ENCODE measurements around the gene LRP1B.

LRP1B gene

GRCh38 chr2:141468761-141469160, 662.1 kb downstream of the LRP1B start (continued):
- no peak for TF ChIP-seq TCF4 (CRISPR knock-in tag; IDR thresholded peaks at IDR 0.05; ENCODE audit: borderline replicate concordance)

GRCh38 chr2:141467331-141467730, 663.5 kb downstream of the LRP1B start:
- no peak for ATAC-seq
- TF ChIP-seq ESRRG (CRISPR knock-in tag; IDR thresholded peaks at IDR 0.05): no peak
- no peak for TF ChIP-seq POU6F1 (CRISPR knock-in tag; IDR thresholded peaks at IDR 0.05; ENCODE audit: borderline replicate concordance, low read depth)
- TF ChIP-seq ZFP30 (CRISPR knock-in tag; IDR thresholded peaks at IDR 0.05): no peak
- TF ChIP-seq PATZ1 (CRISPR knock-in tag; IDR thresholded peaks at IDR 0.05; ENCODE audit: borderline replicate concordance): no peak
- no peak for TF ChIP-seq OSR1 (CRISPR knock-in tag; IDR thresholded peaks at IDR 0.05)
- TF ChIP-seq ZNF70 (CRISPR knock-in tag; IDR thresholded peaks at IDR 0.05): no peak
- TF ChIP-seq CREB5 (CRISPR knock-in tag; IDR thresholded peaks at IDR 0.05; ENCODE audit: low read depth): no peak
- TF ChIP-seq BACH2 (CRISPR knock-in tag; IDR thresholded peaks at IDR 0.05; ENCODE audit: borderline replicate concordance): no peak
- no peak for TF ChIP-seq TSHZ2 (CRISPR knock-in tag; IDR thresholded peaks at IDR 0.05)
- TF ChIP-seq ZC3H10 (CRISPR knock-in tag; IDR thresholded peaks at IDR 0.05): no peak
- no peak for TF ChIP-seq ARNTL (CRISPR knock-in tag; IDR thresholded peaks at IDR 0.05; ENCODE audit: borderline replicate concordance, low read depth)
- TF ChIP-seq SNAI2 (CRISPR knock-in tag; IDR thresholded peaks at IDR 0.05): no peak

GRCh38 chr2:141464995-141465394, 665.8 kb downstream of the LRP1B start:
- TF ChIP-seq ZFP3 (CRISPR knock-in tag; IDR thresholded peaks at IDR 0.05) (no peak), ZC3H10 (CRISPR knock-in tag; IDR thresholded peaks at IDR 0.05) (no peak), POU6F1 (CRISPR knock-in tag; IDR thresholded peaks at IDR 0.05; ENCODE audit: borderline replicate concordance, low read depth) (no peak)
- no peak for ATAC-seq

GRCh38 chr2:141458351-141458750, 672.5 kb downstream of the LRP1B start:
- TF ChIP-seq PPARA (CRISPR knock-in tag; IDR thresholded peaks at IDR 0.05; ENCODE audit: borderline replicate concordance): no peak
- TF ChIP-seq TCF4 (CRISPR knock-in tag; IDR thresholded peaks at IDR 0.05; ENCODE audit: borderline replicate concordance): no peak
- TF ChIP-seq ZFP3 (CRISPR knock-in tag; IDR thresholded peaks at IDR 0.05): no peak
- TF ChIP-seq TSHZ2 (CRISPR knock-in tag; IDR thresholded peaks at IDR 0.05): no peak
- no peak for TF ChIP-seq GLIS3 (CRISPR knock-in tag; IDR thresholded peaks at IDR 0.05)
- TF ChIP-seq ISL1 (CRISPR knock-in tag; IDR thresholded peaks at IDR 0.05): no peak
- TF ChIP-seq OSR1 (CRISPR knock-in tag; IDR thresholded peaks at IDR 0.05): no peak
- no peak for TF ChIP-seq ZNF70 (CRISPR knock-in tag; IDR thresholded peaks at IDR 0.05)
- no peak for TF ChIP-seq CREB5 (CRISPR knock-in tag; IDR thresholded peaks at IDR 0.05; ENCODE audit: low read depth)
- no peak for TF ChIP-seq ZC3H10 (CRISPR knock-in tag; IDR thresholded peaks at IDR 0.05)

More at GRCh38 chr2:141458351-141458750, 672.5 kb downstream of the LRP1B start:
- no peak for ATAC-seq

All from SK-N-SH treated with all-trans-retinoic acid at 6 μM for 48 hours (cell line).